ACC112 (cell line): ENCODE results near the gene ZNF142.

Source experiments
- H2AFZ ChIP-seq: fragments of 200-600 bp; sonication (generic); one replicate; pipeline ENCODE4 v1.6.0; 2017; ENCODE audit warnings: antibody characterized with exemption, low read length; ENCODE audit not compliant: unreplicated experiment
- H3K27ac ChIP-seq: fragments of 200-600 bp; sonication (generic); 2 replicates; pipeline ENCODE4 v1.5.1; 2014; ENCODE audit warnings: low read depth, mild to moderate bottlenecking, antibody characterized with exemption, low read length, moderate library complexity
- H3K27me3 ChIP-seq: fragments of 200-600 bp; sonication (generic); 2 replicates; pipeline ENCODE4 v1.6.1; 2014; ENCODE audit warnings: mild to moderate bottlenecking, antibody characterized with exemption, low read length, moderate library complexity, mixed read lengths; ENCODE audit not compliant: insufficient read depth
- H3K36me3 ChIP-seq: fragments of 200-600 bp; sonication (generic); 2 replicates; pipeline ENCODE4 v1.6.1; 2016; ENCODE audit warnings: mild to moderate bottlenecking, antibody characterized with exemption, low read length, moderate library complexity, mixed read lengths; ENCODE audit not compliant: insufficient read depth
- H3K4me1 ChIP-seq: fragments of 200-600 bp; sonication (generic); one replicate; pipeline ENCODE4 v1.6.1; 2016; ENCODE audit warnings: low read length, mixed read lengths; ENCODE audit not compliant: insufficient read depth, unreplicated experiment, control insufficient read depth
- H3K4me3 ChIP-seq: fragments of 200-600 bp; sonication (generic); 2 replicates; pipeline ENCODE4 v1.5.1; 2014; ENCODE audit warnings: mild to moderate bottlenecking, low read depth, low read length
- H3K79me2 ChIP-seq: fragments of 200-600 bp; sonication (generic); one replicate; pipeline ENCODE4 v1.6.0; 2016; ENCODE audit warnings: low read length; ENCODE audit not compliant: control insufficient read depth, unreplicated experiment, insufficient read depth

The ZNF142 gene

DNA sequence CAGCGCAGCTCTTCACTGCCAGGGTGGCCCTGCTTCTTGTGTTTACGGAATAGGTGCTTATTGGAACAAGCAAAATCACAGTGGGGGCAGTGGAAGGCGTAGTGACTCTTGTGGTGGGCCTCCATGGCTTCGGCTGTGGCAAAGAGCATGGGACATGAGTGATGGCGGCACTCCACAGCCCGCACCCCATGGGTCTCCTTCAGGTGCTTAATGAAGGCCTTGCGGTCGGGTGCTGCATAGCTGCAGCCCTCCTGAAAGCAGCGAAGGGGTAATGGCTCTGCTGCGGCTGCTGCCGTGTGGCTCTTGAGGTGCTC, 10.7 kb downstream of the ZNF142 start:
- Histone ChIP-seq H3K4me1 (peaks cover 7% of the 10 kb centered on the region), H3K36me3 (peaks cover 16% of the 10 kb centered on the region), H3K27me3 (no peaks in the 10 kb centered on the region), H2AFZ (no peak overlapping the region), H3K79me2 (peaks cover 3% of the 10 kb centered on the region), H3K27ac (no peak overlapping the region), H3K4me3 (no peak overlapping the region)

GRCh38 chr2:218648088-218648786, 11.2 kb downstream of the ZNF142 start:
- peaks cover 16% of the 10 kb centered on the region for H3K36me3 ChIP-seq
- no peak overlapping the region for H2AFZ ChIP-seq
- no peak overlapping the region for H3K27ac ChIP-seq
- no peak overlapping the region for H3K4me3 ChIP-seq
- H3K4me1 ChIP-seq, result peaks cover 7% of the 10 kb centered on the region
- H3K79me2 ChIP-seq, result peaks cover 3% of the 10 kb centered on the region
- H3K27me3 ChIP-seq, result no peaks in the 10 kb centered on the region

DNA sequence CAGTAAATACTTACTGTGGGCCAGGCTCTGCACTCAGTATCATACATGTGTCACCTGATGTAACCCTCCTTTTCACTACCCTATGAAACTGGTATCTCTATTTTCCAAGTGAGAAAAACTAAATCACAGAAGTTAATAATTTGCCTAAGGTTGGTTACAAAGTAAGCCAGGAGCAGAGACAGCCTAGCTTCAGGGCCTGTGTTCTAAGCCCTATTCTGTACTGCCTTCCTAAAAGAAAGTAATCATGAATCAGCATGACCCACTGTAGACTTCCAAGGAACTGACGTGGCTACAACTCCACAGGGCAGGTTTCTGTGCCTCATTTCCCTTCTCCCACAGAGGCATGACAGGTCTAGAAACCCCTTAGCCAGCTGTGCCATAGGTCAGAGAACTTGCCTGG, 14.3 kb downstream of the ZNF142 start:
- H2AFZ ChIP-seq, result no peak overlapping the region
- peaks cover 21% of the 10 kb centered on the region for H3K36me3 ChIP-seq
- H3K27ac ChIP-seq, result peak overlapping the region; percentile 83
- H3K4me3 ChIP-seq, result no peak overlapping the region
- peaks cover 3% of the 10 kb centered on the region for H3K79me2 ChIP-seq
- peaks cover 7% of the 10 kb centered on the region for H3K4me1 ChIP-seq
- no peaks in the 10 kb centered on the region for H3K27me3 ChIP-seq

- Histone ChIP-seq H3K27ac (peak overlapping the region; percentile 83), H3K4me1 (peaks cover 7% of the 10 kb centered on the region), H3K79me2 (peaks cover 3% of the 10 kb centered on the region), H3K36me3 (peaks cover 23% of the 10 kb centered on the region), H2AFZ (no peak overlapping the region), H3K4me3 (no peak overlapping the region), H3K27me3 (no peaks in the 10 kb centered on the region)
Measured at GRCh38 chr2:218644721-218645120, 14.7 kb downstream of the ZNF142 start.

DNA sequence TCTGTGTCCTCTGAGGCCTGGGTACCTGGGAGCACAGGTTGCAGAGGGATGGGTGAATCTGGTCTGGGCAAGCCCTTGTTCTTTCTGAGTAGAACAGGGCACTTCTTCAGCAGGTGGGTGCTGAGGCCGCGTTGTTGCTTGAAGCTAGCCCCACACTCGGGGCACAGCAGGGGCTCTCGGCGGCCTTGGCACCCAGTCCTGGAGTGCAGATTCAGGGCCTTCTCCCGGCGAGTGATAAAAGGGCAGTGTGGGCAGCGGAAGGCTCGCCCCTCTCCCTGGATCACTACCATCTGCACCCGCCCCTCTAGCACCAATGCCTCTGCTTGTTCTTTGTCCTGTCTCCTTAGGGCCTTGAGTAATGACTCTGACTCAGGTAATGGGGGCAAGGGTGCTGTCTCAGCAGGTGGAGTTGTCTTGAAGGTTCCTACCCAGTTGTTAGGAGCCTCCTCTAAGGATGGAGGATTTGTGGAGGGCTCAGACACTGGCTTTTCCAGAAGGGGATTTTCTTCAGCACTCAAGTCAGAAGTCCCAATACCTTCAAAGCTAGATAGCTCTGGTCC, 15.6 kb downstream of the ZNF142 start:
- Histone ChIP-seq H3K36me3 (peaks cover 26% of the 10 kb centered on the region), H3K4me1 (peaks cover 7% of the 10 kb centered on the region), H3K4me3 (no peak overlapping the region), H3K79me2 (peaks cover 3% of the 10 kb centered on the region), H2AFZ (no peak overlapping the region), H3K27ac (no peak overlapping the region), H3K27me3 (no peaks in the 10 kb centered on the region)

- Histone ChIP-seq H3K4me3 (no peak overlapping the region), H3K27ac (no peak overlapping the region), H3K27me3 (no peaks in the 10 kb centered on the region), H3K79me2 (peaks cover 3% of the 10 kb centered on the region), H2AFZ (no peak overlapping the region), H3K4me1 (peaks cover 7% of the 10 kb centered on the region), H3K36me3 (peaks cover 21% of the 10 kb centered on the region)
Measured at GRCh38 chr2:218642786-218643185, 16.6 kb downstream of the ZNF142 start.

GRCh38 chr2:218642121-218642656, 17.2 kb downstream of the ZNF142 start:
- no peak overlapping the region for H3K4me3 ChIP-seq
- H3K79me2 ChIP-seq, result no peaks in the 10 kb centered on the region
- H3K4me1 ChIP-seq, result peaks cover 7% of the 10 kb centered on the region
- H3K27ac ChIP-seq, result no peak overlapping the region
- peaks cover 18% of the 10 kb centered on the region for H3K36me3 ChIP-seq
- no peaks in the 10 kb centered on the region for H3K27me3 ChIP-seq
- H2AFZ ChIP-seq, result no peak overlapping the region

- no peaks in the 10 kb centered on the region for H3K4me1 ChIP-seq
- no peak overlapping the region for H3K4me3 ChIP-seq
- no peak overlapping the region for H3K27ac ChIP-seq
- H3K79me2 ChIP-seq, result no peaks in the 10 kb centered on the region
- no peaks in the 10 kb centered on the region for H3K27me3 ChIP-seq
- no peak overlapping the region for H2AFZ ChIP-seq
- peaks cover 18% of the 10 kb centered on the region for H3K36me3 ChIP-seq
Measured at GRCh38 chr2:218638372-218638771, 21.1 kb downstream of the ZNF142 start.

DNA sequence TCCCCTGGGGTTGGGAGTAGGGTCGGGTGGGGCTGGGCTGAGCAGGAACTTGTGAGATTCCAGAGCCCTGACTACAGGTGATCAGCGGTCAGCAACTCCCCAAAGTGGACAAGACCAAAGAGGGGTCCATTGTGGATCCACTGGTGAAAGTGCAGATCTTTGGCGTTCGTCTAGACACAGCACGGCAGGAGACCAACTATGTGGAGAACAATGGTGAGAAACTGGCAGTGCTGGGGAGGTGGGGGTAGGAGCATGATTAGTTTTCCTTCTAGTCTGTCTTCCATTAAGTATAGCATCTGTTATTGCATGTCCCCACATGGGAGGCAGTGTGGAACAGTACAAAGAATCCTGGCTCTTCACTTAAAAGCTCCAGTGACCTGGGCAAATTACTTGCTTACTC, 23.7 kb downstream of the ZNF142 start:
- no peaks in the 10 kb centered on the region for H3K27me3 ChIP-seq
- no peaks in the 10 kb centered on the region for H3K79me2 ChIP-seq
- H3K4me3 ChIP-seq, result no peak overlapping the region
- H3K36me3 ChIP-seq, result peaks cover 18% of the 10 kb centered on the region
- no peak overlapping the region for H3K27ac ChIP-seq
- H3K4me1 ChIP-seq, result peaks cover 8% of the 10 kb centered on the region
- no peak overlapping the region for H2AFZ ChIP-seq

DNA sequence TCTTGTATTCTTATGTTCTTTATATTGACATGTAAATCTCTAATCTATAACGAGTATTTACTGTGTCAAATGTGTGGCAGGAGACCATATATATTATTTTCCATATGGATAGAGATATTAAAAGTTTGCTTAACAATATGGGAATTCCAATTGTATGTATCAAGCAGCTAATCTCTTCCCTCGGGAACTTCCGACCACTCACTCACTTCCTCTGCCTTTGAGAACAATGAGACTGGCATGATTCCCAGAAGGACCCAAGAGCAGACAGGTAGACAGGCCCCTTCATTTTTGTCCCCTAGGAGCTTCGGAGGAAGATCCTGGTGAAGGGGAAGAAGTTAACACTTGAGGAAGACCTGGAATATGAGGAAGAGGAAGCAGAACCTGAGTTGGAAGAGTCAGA, 27.6 kb downstream of the ZNF142 start:
- Histone ChIP-seq H3K27me3 (no peaks in the 10 kb centered on the region), H3K79me2 (no peaks in the 10 kb centered on the region), H3K4me3 (no peak overlapping the region), H2AFZ (no peak overlapping the region), H3K36me3 (peaks cover 8% of the 10 kb centered on the region; the same call in 1 of the 2 replicates), H3K4me1 (peaks cover 8% of the 10 kb centered on the region), H3K27ac (no peak overlapping the region)

DNA sequence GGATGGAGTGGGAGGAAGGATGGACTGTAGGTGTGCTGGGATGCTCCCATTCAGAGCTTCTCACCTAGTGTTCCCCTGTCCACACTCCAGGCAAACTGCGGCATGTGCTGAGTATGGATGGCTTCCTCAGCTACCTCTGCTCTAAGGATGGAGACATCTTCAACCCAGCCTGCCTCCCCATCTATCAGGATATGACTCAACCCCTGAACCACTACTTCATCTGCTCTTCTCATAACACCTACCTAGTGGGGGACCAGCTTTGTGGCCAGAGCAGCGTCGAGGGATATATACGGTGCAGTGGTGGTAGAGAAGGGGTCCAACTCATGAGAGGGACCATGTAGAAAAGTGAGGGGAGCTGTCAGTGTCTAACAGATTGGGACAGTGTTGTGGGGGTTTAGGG, 31.5 kb downstream of the ZNF142 start:
- no peaks in the 10 kb centered on the region for H3K79me2 ChIP-seq
- H2AFZ ChIP-seq, result no peak overlapping the region
- H3K27me3 ChIP-seq, result no peaks in the 10 kb centered on the region
- H3K4me1 ChIP-seq, result peaks cover 11% of the 10 kb centered on the region
- H3K4me3 ChIP-seq, result no peak overlapping the region
- no peaks in the 10 kb centered on the region for H3K36me3 ChIP-seq
- no peak overlapping the region for H3K27ac ChIP-seq
